CD14-positive monocyte (primary cell): ENCODE data around the gene SAFB2. TPM values are rescaled to one million over a fixed set of nuclear protein-coding genes. Genes with fewer than 3 reads are reported as not detected.
A peak's percentile ranks its signal among the peaks of the same experiment; 100 is the strongest.

Experiments
- DNase-seq, 3 donors: peaks; one replicate each; pipeline ENCODE4 v3.0.0-alpha.2; 2011 to 2022
- H2AFZ ChIP-seq: 2 replicates; pipeline ENCODE4 v1.6.0; 2012; ENCODE audit warnings: mild to moderate bottlenecking, low read depth, low read length, inconsistent platforms; ENCODE audit not compliant: insufficient read depth, poor library complexity, severe bottlenecking
- H3K27ac ChIP-seq, 2 donors: 1 replicate in 1 of 2; 2 replicates in 1 of 2; pipeline ENCODE4 v1.5.1; 2012 to 2013; ENCODE audit warnings: low read length in 2 of 2, control low read depth in 1 of 2, inconsistent platforms in 1 of 2, low read depth in 1 of 2, mild to moderate bottlenecking in 1 of 2
- H3K27me3 ChIP-seq, 2 donors: one replicate each; pipeline versions ENCODE4 v1.6.0 to v1.6.1; 2011 to 2013; ENCODE audit warnings: low read length in 2 of 2; ENCODE audit not compliant: control insufficient read depth in 2 of 2, insufficient read depth in 2 of 2
- H3K36me3 ChIP-seq, 2 donors: replicated peaks in 1 of 2; 1 replicate in 1 of 2; 2 replicates in 1 of 2; pipeline versions ENCODE4 v1.5.1 to v1.6.1; 2012 to 2013; ENCODE audit warnings: low read length in 2 of 2, control low read depth in 1 of 2, inconsistent platforms in 1 of 2, mild to moderate bottlenecking in 1 of 2; ENCODE audit not compliant: insufficient read depth in 2 of 2, control insufficient read depth in 1 of 2
- H3K4me1 ChIP-seq, 2 donors: 1 replicate in 1 of 2; 2 replicates in 1 of 2; pipeline versions ENCODE4 v1.5.1 to v1.6.1; 2012 to 2013; ENCODE audit warnings: low read length in 2 of 2, control low read depth in 1 of 2, inconsistent platforms in 1 of 2, mild to moderate bottlenecking in 1 of 2, moderate library complexity in 1 of 2; ENCODE audit not compliant: insufficient read depth in 2 of 2, control insufficient read depth in 1 of 2
- H3K4me2 ChIP-seq: replicated peaks from 2 replicates; pipeline ENCODE3; 2012; ENCODE audit warnings: low read length, moderate library complexity, mild to moderate bottlenecking; ENCODE audit not compliant: poor library complexity, severe bottlenecking; ENCODE audit errors: extremely low read depth
- H3K4me3 ChIP-seq, 3 experiments: fragments of 200-600 bp in 1 of 3; sonication (generic) in 1 of 3; replicated peaks in 1 of 3; 1 replicate in 2 of 3; 2 replicates in 1 of 3; pipeline ENCODE4 v1.5.1; 2011 to 2013; ENCODE audit warnings: low read length in 3 of 3, mild to moderate bottlenecking in 3 of 3, control low read depth in 2 of 3, low read depth in 2 of 3, inconsistent platforms in 1 of 3, moderate library complexity in 1 of 3
- H3K79me2 ChIP-seq: 2 replicates; pipeline ENCODE4 v1.6.0; 2012; ENCODE audit warnings: mild to moderate bottlenecking, control low read depth, inconsistent platforms, low read length, moderate library complexity; ENCODE audit not compliant: insufficient read depth
- H3K9ac ChIP-seq: 2 replicates; pipeline ENCODE4 v1.6.0; 2017; ENCODE audit warnings: low read length, mild to moderate bottlenecking; ENCODE audit not compliant: insufficient read depth, poor library complexity, severe bottlenecking
- H3K9me3 ChIP-seq, 2 donors: replicated peaks in 1 of 2; 1 replicate in 1 of 2; 2 replicates in 1 of 2; pipeline versions ENCODE4 v1.5.1 to v1.6.1; 2012 to 2013; ENCODE audit warnings: low read length in 2 of 2, control low read depth in 1 of 2; ENCODE audit not compliant: control insufficient read depth in 1 of 2, insufficient read depth in 1 of 2
- H4K20me1 ChIP-seq: 2 replicates; pipeline ENCODE4 v1.6.0; 2012; ENCODE audit warnings: mild to moderate bottlenecking, low read length, control low read depth, moderate library complexity; ENCODE audit not compliant: insufficient read depth
- H3K27ac Mint-ChIP-seq, 7 donors: one replicate each; pipeline ENCODE4 v1.8.0; 2020; ENCODE audit warnings: mild to moderate bottlenecking in 7 of 7, mixed read lengths in 7 of 7, moderate library complexity in 6 of 7, inconsistent platforms in 2 of 7
- H3K27me3 Mint-ChIP-seq, 3 donors: one replicate each; pipeline ENCODE4 v1.8.0; 2021 to 2022; ENCODE audit warnings: low read depth in 3 of 3, mild to moderate bottlenecking in 3 of 3, mixed read lengths in 3 of 3, moderate library complexity in 3 of 3, inconsistent platforms in 1 of 3
- H3K36me3 Mint-ChIP-seq, 2 donors: one replicate each; pipeline ENCODE4 v1.8.0; 2020; ENCODE audit warnings: mixed read lengths in 2 of 2, inconsistent platforms in 1 of 2, mild to moderate bottlenecking in 1 of 2
- H3K4me1 Mint-ChIP-seq: one replicate; pipeline ENCODE4 v1.8.0; 2020; ENCODE audit warnings: mild to moderate bottlenecking, mixed read lengths
- H3K4me3 Mint-ChIP-seq, 2 donors: one replicate each; pipeline ENCODE4 v1.8.0; 2020; ENCODE audit warnings: mild to moderate bottlenecking in 2 of 2, mixed read lengths in 2 of 2, moderate library complexity in 1 of 2
- H3K9me3 Mint-ChIP-seq, 7 donors: one replicate each; pipeline ENCODE4 v1.8.0; 2020 to 2022; ENCODE audit warnings: mixed read lengths in 7 of 7, mild to moderate bottlenecking in 6 of 7, moderate library complexity in 6 of 7, inconsistent platforms in 2 of 7
- WGBS: methylation state at CpG from one replicate; pipeline ENCODE4 v1.1.5; 2013; ENCODE audit warnings: missing lambda C conversion rate; ENCODE audit not compliant: insufficient coverage; 5-methylcytosine and 5-hydroxymethylcytosine counted together
- intact Hi-C, 2 donors: fragments of 100-400 bp; cut with micrococcal nuclease; formaldehyde crosslinking; loops; one replicate each; pipeline versions ENCODE4 v1.15.0 to v1.15.1; 2023
- polyA plus RNA-seq, 3 donors: library from polyadenylated mRNA; depleted of rRNA in 1 of 3; unstranded in 2 of 3; stranded (reverse) in 1 of 3; fragments of 300-500 nt in 2 of 3; fragments of >200 nt in 1 of 3; fragmentation: Illumina TruSeq in 2 of 3; gene quantifications; 1 replicate in 2 of 3; 2 replicates in 1 of 3; pipeline ENCODE4 v1.2.3, GENCODE V29; 2012 to 2021
- TF ChIP-seq, protein P1 (sequence below): fragments of 200-600 bp; IDR thresholded peaks from one replicate; pipeline ENCODE4 v1.8.0; 2022; ENCODE audit warnings: antibody characterized with exemption, mild to moderate bottlenecking

The SAFB2 gene
- polyA plus RNA-seq, 3 donors, result 7.5 to 53.4 (median 14.7) TPM

GRCh38 chr19:5624018-5624663, 1.6 kb upstream of the SAFB2 start:
- H3K4me3 ChIP-seq, result peak overlapping the region; percentile 93 to 98 (median 96)
- H3K79me2 ChIP-seq, result peaks cover 97% of the 10 kb centered on the region
- H3K4me1 ChIP-seq, result peaks cover 64 to 76% of the 10 kb centered on the region in 2 donors
- H3K27ac Mint-ChIP-seq, result peak overlapping the region; percentile 84 to 99 (median 91)
- peaks cover 0 to 1% (median 0%) of the 10 kb centered on the region in 3 donors for H3K27me3 Mint-ChIP-seq
- H3K36me3 ChIP-seq, result peaks cover 27 to 44% of the 10 kb centered on the region in 2 donors
- no peaks in the 10 kb centered on the region for H3K27me3 ChIP-seq
- H3K27ac ChIP-seq, result peak overlapping the region; percentile 88 to 92
- peak overlapping the region; percentile 95 for H3K9ac ChIP-seq
- 9% methylated on average over 9 of the region's 20 CpGs for WGBS
- DNase-seq, result peak in 1 of 3 donors; percentile 12
- H3K9me3 ChIP-seq, result no peaks in the 10 kb centered on the region
- peaks cover 76% of the 10 kb centered on the region for H4K20me1 ChIP-seq
- peak overlapping the region; percentile 99 for H3K4me3 Mint-ChIP-seq
- peak overlapping the region; percentile 85 for H2AFZ ChIP-seq
- peak overlapping the region; percentile 97 for H3K4me2 ChIP-seq
- intact Hi-C loops, result no loop called here
- peaks cover 43 to 57% of the 10 kb centered on the region in 2 donors for H3K36me3 Mint-ChIP-seq
- peaks cover 0 to 7% (median 0%) of the 10 kb centered on the region in 7 donors for H3K9me3 Mint-ChIP-seq
- TF ChIP-seq, protein P1, sequence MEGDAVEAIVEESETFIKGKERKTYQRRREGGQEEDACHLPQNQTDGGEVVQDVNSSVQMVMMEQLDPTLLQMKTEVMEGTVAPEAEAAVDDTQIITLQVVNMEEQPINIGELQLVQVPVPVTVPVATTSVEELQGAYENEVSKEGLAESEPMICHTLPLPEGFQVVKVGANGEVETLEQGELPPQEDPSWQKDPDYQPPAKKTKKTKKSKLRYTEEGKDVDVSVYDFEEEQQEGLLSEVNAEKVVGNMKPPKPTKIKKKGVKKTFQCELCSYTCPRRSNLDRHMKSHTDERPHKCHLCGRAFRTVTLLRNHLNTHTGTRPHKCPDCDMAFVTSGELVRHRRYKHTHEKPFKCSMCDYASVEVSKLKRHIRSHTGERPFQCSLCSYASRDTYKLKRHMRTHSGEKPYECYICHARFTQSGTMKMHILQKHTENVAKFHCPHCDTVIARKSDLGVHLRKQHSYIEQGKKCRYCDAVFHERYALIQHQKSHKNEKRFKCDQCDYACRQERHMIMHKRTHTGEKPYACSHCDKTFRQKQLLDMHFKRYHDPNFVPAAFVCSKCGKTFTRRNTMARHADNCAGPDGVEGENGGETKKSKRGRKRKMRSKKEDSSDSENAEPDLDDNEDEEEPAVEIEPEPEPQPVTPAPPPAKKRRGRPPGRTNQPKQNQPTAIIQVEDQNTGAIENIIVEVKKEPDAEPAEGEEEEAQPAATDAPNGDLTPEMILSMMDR, result no peak
- H3K4me1 Mint-ChIP-seq, result peaks cover 68% of the 10 kb centered on the region

DNA sequence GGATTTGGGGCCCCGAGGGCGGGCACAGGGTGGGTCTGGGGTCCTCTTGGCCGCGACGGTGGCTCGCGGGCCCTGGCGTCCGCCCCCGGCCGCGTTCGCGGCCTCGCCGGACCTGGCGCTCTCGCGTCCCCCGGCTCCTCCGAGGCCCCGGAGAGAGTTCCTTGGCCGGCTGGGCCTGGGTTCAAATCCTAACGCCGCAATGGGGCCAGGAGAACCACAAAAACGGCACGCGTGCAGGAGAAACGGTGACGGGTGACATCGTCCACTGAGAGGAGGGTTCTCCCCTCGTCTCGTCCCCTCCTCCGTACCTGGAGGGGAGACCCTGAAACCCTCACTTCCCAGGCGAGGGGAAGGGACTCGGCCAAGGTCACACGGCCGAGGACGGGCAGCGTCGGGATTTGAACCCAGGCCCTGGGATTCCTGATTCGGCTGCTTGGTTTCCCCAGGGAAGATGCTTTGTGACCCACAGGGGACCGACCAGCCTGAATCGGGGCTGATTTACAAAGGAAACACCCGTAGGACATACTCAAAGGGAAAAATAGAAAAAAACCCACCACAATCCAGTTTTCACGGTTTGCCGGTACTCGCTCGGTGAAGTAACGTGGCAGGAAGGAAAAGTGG, 931 bp upstream of the SAFB2 start:
- Mint-ChIP-seq H3K27me3 (no peaks in the 10 kb centered on the region), H3K27ac (peak overlapping the region; percentile 98 to 99 (median 99)), H3K9me3 (peaks cover 0 to 7% (median 0%) of the 10 kb centered on the region in 7 donors), H3K36me3 (peaks cover 48 to 58% of the 10 kb centered on the region in 2 donors), H3K4me1 (peaks cover 66% of the 10 kb centered on the region), H3K4me3 (peak overlapping the region; percentile 99)
- Histone ChIP-seq H3K4me1 (peaks cover 58 to 73% of the 10 kb centered on the region in 2 donors), H3K9me3 (no peaks in the 10 kb centered on the region), H3K36me3 (peaks cover 34 to 50% of the 10 kb centered on the region in 2 donors), H3K9ac (peak overlapping the region; percentile 95), H3K79me2 (peaks cover 97% of the 10 kb centered on the region), H3K27me3 (no peaks in the 10 kb centered on the region), H3K4me3 (peak overlapping the region; percentile 93 to 98 (median 96)), H3K27ac (peak overlapping the region; percentile 88 to 92), H2AFZ (peak overlapping the region; percentile 85), H4K20me1 (peaks cover 76% of the 10 kb centered on the region), H3K4me2 (peak overlapping the region; percentile 97)
- TF ChIP-seq, protein P1, result no peak
- peak in 1 of 3 donors; percentile 23 for DNase-seq
- 0% methylated on average over 42 of the region's 50 CpGs for WGBS
- intact Hi-C loops, result loop anchor here (2.0 kb wide), 3 partner anchors 57 to 167 kb away; partner anchors contain the start of genes CATSPERD (in 1 of the 2), DUS3L (in 1 of the 2), HSD11B1L (in 1 of the 2) and LONP1 (in 1 of the 2)
